Liver (tissue), 9 donors: ENCODE results near the gene BTN3A1. TPM values are rescaled to one million over a fixed set of nuclear protein-coding genes. Genes with fewer than 3 reads are reported as not detected.

Experiments used
- DNase-seq: peaks from one replicate; pipeline ENCODE4 v3.0.0-alpha.2; 2017; ENCODE audit warnings: low spot score
- H3K27ac ChIP-seq, 2 donors: one replicate each; pipeline ENCODE4 v1.7.0; 2013; ENCODE audit warnings: inconsistent platforms in 2 of 2, low read length in 2 of 2, control low read depth in 1 of 2, low read depth in 1 of 2, mild to moderate bottlenecking in 1 of 2
- H3K27me3 ChIP-seq, 4 donors: one replicate each; pipeline versions ENCODE4 v1.6.1 to v1.7.0; 2013; ENCODE audit warnings: low read length in 3 of 4, inconsistent platforms in 1 of 4, mild to moderate bottlenecking in 1 of 4, moderate library complexity in 1 of 4; ENCODE audit not compliant: control insufficient read depth in 4 of 4, insufficient read depth in 4 of 4
- H3K36me3 ChIP-seq, 4 donors: one replicate each; pipeline versions ENCODE4 v1.6.1 to v1.7.0; 2013; ENCODE audit warnings: low read length in 3 of 4, mild to moderate bottlenecking in 3 of 4, low read depth in 1 of 4, moderate library complexity in 1 of 4; ENCODE audit not compliant: control insufficient read depth in 4 of 4, insufficient read depth in 3 of 4
- H3K4me1 ChIP-seq, 4 donors: one replicate each; pipeline versions ENCODE4 v1.6.1 to v1.7.0; 2013; ENCODE audit warnings: low read length in 3 of 4, mild to moderate bottlenecking in 3 of 4, moderate library complexity in 1 of 4; ENCODE audit not compliant: control insufficient read depth in 4 of 4, insufficient read depth in 4 of 4
- H3K4me3 ChIP-seq, 3 donors: one replicate each; pipeline versions ENCODE4 v1.6.1 to v1.7.0; 2013; ENCODE audit warnings: low read length in 3 of 3, control low read depth in 1 of 3, low read depth in 1 of 3, mild to moderate bottlenecking in 1 of 3
- H3K9ac ChIP-seq, 2 donors: one replicate each; pipeline ENCODE4 v1.7.0; 2013; ENCODE audit warnings: low read length in 2 of 2, mild to moderate bottlenecking in 2 of 2, moderate library complexity in 2 of 2, control low read depth in 1 of 2, low read depth in 1 of 2
- H3K9me3 ChIP-seq, 4 donors: one replicate each; pipeline versions ENCODE4 v1.6.1 to v1.7.0; 2013; ENCODE audit warnings: low read length in 3 of 4; ENCODE audit not compliant: control insufficient read depth in 4 of 4
- EGR1 ChIP-seq, 2 donors: IDR thresholded peaks; 2 replicates each; pipeline ENCODE4 v1.6.1; 2016 to 2018; ENCODE audit warnings: antibody characterized with exemption in 2 of 2, low read depth in 2 of 2
- FOXA1 ChIP-seq: IDR thresholded peaks from 2 replicates; pipeline ENCODE4 v1.6.1; 2016; ENCODE audit warnings: antibody characterized with exemption
- FOXA2 ChIP-seq: IDR thresholded peaks from 2 replicates; pipeline ENCODE4 v1.6.1; 2016; ENCODE audit warnings: antibody characterized with exemption
- GABPA ChIP-seq, 2 donors: IDR thresholded peaks in 1 of 2; conservative IDR thresholded peaks in 1 of 2; 2 replicates each; pipeline ENCODE4 v1.6.1; 2016; ENCODE audit warnings: antibody characterized with exemption in 2 of 2, mild to moderate bottlenecking in 1 of 2, moderate library complexity in 1 of 2
- HNF4G ChIP-seq: IDR thresholded peaks from 2 replicates; pipeline ENCODE4 v1.6.1; 2016; ENCODE audit warnings: antibody characterized with exemption
- JUND ChIP-seq, 2 donors: IDR thresholded peaks; 2 replicates each; pipeline ENCODE4 v1.6.1; 2016; ENCODE audit warnings: antibody characterized with exemption in 2 of 2
- NR2F2 ChIP-seq: IDR thresholded peaks from 2 replicates; pipeline ENCODE4 v1.6.1; 2016; ENCODE audit warnings: antibody characterized with exemption
- RAD21 ChIP-seq, 2 donors: IDR thresholded peaks; 2 replicates each; pipeline ENCODE4 v1.6.1; 2016; ENCODE audit warnings: antibody characterized with exemption in 2 of 2, mild to moderate bottlenecking in 2 of 2
- RXRA ChIP-seq, 2 donors: IDR thresholded peaks; 2 replicates each; pipeline ENCODE4 v1.6.1; 2017 to 2018; ENCODE audit warnings: antibody characterized with exemption in 2 of 2, mild to moderate bottlenecking in 1 of 2
- SP1 ChIP-seq: IDR thresholded peaks from 2 replicates; pipeline ENCODE4 v1.6.1; 2018; ENCODE audit warnings: antibody characterized with exemption, mild to moderate bottlenecking
- TAF1 ChIP-seq: conservative IDR thresholded peaks from 2 replicates; pipeline ENCODE4 v1.6.1; 2016; ENCODE audit warnings: antibody characterized with exemption, mild to moderate bottlenecking
- YY1 ChIP-seq: IDR thresholded peaks from 2 replicates; pipeline ENCODE4 v1.6.1; 2016; ENCODE audit warnings: antibody characterized with exemption, mild to moderate bottlenecking
- ZBTB33 ChIP-seq: IDR thresholded peaks from 2 replicates; pipeline ENCODE4 v1.6.1; 2016; ENCODE audit warnings: antibody characterized with exemption
- WGBS: extraction: QIAGEN DNeasy Blood & Tissue Kit; methylation state at CpG from one replicate; pipeline ENCODE4 v1.1.7; 2013; 5-methylcytosine and 5-hydroxymethylcytosine counted together
- polyA plus RNA-seq, 2 donors: library from polyadenylated mRNA; stranded (reverse) in 1 of 2; unstranded in 1 of 2; fragments of 200-250 nt in 1 of 2; fragments of >200 nt in 1 of 2; fragmentation: Nextera tagmentation in 1 of 2; extraction: Ambion mirVana in 1 of 2; gene quantifications; one replicate each; pipeline versions ENCODE4 v1.2.1 to v1.2.3, GENCODE V29; 2013 to 2015
- total RNA-seq, 2 donors: library from RNA; depleted of rRNA; stranded (reverse); fragments of >200 nt; gene quantifications; one replicate each; pipeline ENCODE4 v1.2.3, GENCODE V29; 2014
- TF ChIP-seq, protein P1 (sequence below): IDR thresholded peaks from 2 replicates; pipeline ENCODE4 v1.6.1; 2016; ENCODE audit warnings: antibody characterized with exemption, mild to moderate bottlenecking
- TF ChIP-seq, protein P2 (sequence below): fragments of 150-350 bp; IDR thresholded peaks from 2 replicates; pipeline ENCODE4 v1.5.1; 2017; ENCODE audit warnings: improper control_type of control experiment, low read depth, low read length; ENCODE audit not compliant: missing input control
- TF ChIP-seq, protein P3 (sequence below): IDR thresholded peaks from 2 replicates; pipeline ENCODE4 v1.6.1; 2016; ENCODE audit warnings: antibody characterized with exemption
- TF ChIP-seq, protein P4 (sequence below): IDR thresholded peaks from 2 replicates; pipeline ENCODE4 v1.6.1; 2016; ENCODE audit warnings: antibody characterized with exemption
- donor health status: healthy.
- donor health status: healthy.
- donor health status: healthy.
- donor health status: healthy.
- donor health status: healthy.

The BTN3A1 gene
- total and polyA plus RNA-seq, 4 donors = 2.3 to 17.1 (median 6.3) TPM

GRCh38 chr6:26388441-26388840, 13.6 kb upstream of the BTN3A1 start:
- H3K27me3 ChIP-seq = no peaks in the 10 kb centered on the region
- no peak overlapping the region for H3K4me3 ChIP-seq
- DNase-seq = no peak
- peaks cover 0 to 7% (median 4%) of the 10 kb centered on the region in 4 donors for H3K4me1 ChIP-seq
- WGBS = 98% methylated on average over 1 of the region's 1 CpG
- H3K9me3 ChIP-seq = no peaks in the 10 kb centered on the region
- H3K36me3 ChIP-seq = peaks cover 0 to 5% (median 2%) of the 10 kb centered on the region in 4 donors
- no peak overlapping the region for H3K27ac ChIP-seq
- no peak for TF ChIP-seq EGR1 (IDR thresholded peaks at IDR 0.05; ENCODE audit: low read depth in 2 of 2)
- TF ChIP-seq, protein P1, sequence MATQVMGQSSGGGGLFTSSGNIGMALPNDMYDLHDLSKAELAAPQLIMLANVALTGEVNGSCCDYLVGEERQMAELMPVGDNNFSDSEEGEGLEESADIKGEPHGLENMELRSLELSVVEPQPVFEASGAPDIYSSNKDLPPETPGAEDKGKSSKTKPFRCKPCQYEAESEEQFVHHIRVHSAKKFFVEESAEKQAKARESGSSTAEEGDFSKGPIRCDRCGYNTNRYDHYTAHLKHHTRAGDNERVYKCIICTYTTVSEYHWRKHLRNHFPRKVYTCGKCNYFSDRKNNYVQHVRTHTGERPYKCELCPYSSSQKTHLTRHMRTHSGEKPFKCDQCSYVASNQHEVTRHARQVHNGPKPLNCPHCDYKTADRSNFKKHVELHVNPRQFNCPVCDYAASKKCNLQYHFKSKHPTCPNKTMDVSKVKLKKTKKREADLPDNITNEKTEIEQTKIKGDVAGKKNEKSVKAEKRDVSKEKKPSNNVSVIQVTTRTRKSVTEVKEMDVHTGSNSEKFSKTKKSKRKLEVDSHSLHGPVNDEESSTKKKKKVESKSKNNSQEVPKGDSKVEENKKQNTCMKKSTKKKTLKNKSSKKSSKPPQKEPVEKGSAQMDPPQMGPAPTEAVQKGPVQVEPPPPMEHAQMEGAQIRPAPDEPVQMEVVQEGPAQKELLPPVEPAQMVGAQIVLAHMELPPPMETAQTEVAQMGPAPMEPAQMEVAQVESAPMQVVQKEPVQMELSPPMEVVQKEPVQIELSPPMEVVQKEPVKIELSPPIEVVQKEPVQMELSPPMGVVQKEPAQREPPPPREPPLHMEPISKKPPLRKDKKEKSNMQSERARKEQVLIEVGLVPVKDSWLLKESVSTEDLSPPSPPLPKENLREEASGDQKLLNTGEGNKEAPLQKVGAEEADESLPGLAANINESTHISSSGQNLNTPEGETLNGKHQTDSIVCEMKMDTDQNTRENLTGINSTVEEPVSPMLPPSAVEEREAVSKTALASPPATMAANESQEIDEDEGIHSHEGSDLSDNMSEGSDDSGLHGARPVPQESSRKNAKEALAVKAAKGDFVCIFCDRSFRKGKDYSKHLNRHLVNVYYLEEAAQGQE = no peak
- TF ChIP-seq, protein P2, sequence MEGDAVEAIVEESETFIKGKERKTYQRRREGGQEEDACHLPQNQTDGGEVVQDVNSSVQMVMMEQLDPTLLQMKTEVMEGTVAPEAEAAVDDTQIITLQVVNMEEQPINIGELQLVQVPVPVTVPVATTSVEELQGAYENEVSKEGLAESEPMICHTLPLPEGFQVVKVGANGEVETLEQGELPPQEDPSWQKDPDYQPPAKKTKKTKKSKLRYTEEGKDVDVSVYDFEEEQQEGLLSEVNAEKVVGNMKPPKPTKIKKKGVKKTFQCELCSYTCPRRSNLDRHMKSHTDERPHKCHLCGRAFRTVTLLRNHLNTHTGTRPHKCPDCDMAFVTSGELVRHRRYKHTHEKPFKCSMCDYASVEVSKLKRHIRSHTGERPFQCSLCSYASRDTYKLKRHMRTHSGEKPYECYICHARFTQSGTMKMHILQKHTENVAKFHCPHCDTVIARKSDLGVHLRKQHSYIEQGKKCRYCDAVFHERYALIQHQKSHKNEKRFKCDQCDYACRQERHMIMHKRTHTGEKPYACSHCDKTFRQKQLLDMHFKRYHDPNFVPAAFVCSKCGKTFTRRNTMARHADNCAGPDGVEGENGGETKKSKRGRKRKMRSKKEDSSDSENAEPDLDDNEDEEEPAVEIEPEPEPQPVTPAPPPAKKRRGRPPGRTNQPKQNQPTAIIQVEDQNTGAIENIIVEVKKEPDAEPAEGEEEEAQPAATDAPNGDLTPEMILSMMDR = no peak
- TF ChIP-seq, protein P3, sequence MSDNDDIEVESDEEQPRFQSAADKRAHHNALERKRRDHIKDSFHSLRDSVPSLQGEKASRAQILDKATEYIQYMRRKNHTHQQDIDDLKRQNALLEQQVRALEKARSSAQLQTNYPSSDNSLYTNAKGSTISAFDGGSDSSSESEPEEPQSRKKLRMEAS = no peak
- TF ChIP-seq YY1 = no peak
- no peak for TF ChIP-seq FOXA1
- TF ChIP-seq RAD21 (IDR thresholded peaks at IDR 0.05) = no peak
- no peak for TF ChIP-seq FOXA2
- TF ChIP-seq HNF4G = no peak
- no peak for TF ChIP-seq RXRA (IDR thresholded peaks at IDR 0.05)
- TF ChIP-seq NR2F2 = no peak
- no peak for TF ChIP-seq ZBTB33
- no peak overlapping the region for H3K9ac ChIP-seq

- Histone ChIP-seq H3K36me3 (peaks cover 0 to 5% (median 2%) of the 10 kb centered on the region in 4 donors), H3K9me3 (no peaks in the 10 kb centered on the region), H3K27ac (no peak overlapping the region), H3K9ac (no peak overlapping the region), H3K4me1 (peaks cover 0 to 3% (median 0%) of the 10 kb centered on the region in 4 donors), H3K27me3 (no peaks in the 10 kb centered on the region), H3K4me3 (no peak overlapping the region)
- 85% methylated on average over 4 of the region's 4 CpGs for WGBS
- DNase-seq = no peak
- no peak for TF ChIP-seq GABPA (IDR thresholded peaks at IDR 0.05 in 1 of 2, conservative IDR thresholded peaks at IDR 0.05 in 1 of 2)
- TF ChIP-seq HNF4G = no peak
- no peak for TF ChIP-seq NR2F2
- TF ChIP-seq, protein P4, sequence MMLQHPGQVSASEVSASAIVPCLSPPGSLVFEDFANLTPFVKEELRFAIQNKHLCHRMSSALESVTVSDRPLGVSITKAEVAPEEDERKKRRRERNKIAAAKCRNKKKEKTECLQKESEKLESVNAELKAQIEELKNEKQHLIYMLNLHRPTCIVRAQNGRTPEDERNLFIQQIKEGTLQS = no peak
- no peak for TF ChIP-seq JUND (IDR thresholded peaks at IDR 0.05)
- no peak for TF ChIP-seq EGR1 (IDR thresholded peaks at IDR 0.05; ENCODE audit: low read depth in 2 of 2)
- TF ChIP-seq SP1 = no peak
- no peak for TF ChIP-seq ZBTB33
- TF ChIP-seq FOXA2 = no peak
- no peak for TF ChIP-seq FOXA1
- TF ChIP-seq, protein P3 = no peak
- TF ChIP-seq, protein P2 = no peak
- no peak for TF ChIP-seq TAF1
These were observed 12.7 kb upstream of the BTN3A1 start for GRCh38 chr6:26389349-26389894.
